IPS-11a (cell line): ENCODE results near the gene PRDM15.

Experiments used
- H3K4me3 ChIP-seq: one replicate; pipeline ENCODE4 v1.5.1; 2013; ENCODE audit warnings: low read depth, low read length, control low read depth

Gene PRDM15

DNA sequence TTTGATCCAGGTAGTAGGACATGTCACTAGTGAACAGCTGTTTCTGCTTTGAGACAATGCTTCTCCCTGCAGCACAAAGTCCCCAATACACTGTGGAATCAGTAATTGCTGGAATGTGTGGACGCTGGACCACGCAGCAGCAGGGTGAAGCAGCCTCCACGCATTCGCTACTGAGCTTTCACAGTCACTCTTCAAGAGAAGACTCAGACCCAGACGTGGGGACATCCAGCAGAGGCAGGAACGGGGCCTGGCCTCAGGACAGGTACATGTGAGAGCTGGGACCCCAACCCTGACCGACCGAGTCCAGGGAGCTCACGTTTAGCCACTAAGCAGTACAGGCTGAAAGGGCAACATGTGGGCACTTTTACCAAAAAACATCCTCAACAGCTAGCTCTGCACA lies 34.1 kb upstream of the PRDM15 start:
- no peak overlapping the region for H3K4me3 ChIP-seq

DNA sequence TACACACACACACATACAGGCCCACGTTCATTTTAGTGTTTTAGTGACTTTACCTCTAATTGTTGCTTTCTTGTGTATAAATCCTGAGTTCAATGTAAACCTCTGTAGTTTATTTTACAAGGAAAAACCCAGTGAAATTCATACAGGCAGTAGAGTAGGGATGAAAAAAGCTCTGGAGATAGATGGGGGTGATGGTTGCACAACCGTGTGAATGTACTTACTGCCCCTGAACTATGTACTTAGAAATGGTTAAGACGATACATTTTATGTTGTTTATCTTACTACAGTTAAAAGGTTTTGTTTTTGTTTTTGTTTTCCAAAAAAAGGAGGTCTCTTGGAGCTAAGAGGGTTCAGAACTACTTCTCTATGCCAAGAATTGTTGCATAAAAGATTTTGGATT lies 29.7 kb upstream of the PRDM15 start:
- no peak overlapping the region for H3K4me3 ChIP-seq

DNA sequence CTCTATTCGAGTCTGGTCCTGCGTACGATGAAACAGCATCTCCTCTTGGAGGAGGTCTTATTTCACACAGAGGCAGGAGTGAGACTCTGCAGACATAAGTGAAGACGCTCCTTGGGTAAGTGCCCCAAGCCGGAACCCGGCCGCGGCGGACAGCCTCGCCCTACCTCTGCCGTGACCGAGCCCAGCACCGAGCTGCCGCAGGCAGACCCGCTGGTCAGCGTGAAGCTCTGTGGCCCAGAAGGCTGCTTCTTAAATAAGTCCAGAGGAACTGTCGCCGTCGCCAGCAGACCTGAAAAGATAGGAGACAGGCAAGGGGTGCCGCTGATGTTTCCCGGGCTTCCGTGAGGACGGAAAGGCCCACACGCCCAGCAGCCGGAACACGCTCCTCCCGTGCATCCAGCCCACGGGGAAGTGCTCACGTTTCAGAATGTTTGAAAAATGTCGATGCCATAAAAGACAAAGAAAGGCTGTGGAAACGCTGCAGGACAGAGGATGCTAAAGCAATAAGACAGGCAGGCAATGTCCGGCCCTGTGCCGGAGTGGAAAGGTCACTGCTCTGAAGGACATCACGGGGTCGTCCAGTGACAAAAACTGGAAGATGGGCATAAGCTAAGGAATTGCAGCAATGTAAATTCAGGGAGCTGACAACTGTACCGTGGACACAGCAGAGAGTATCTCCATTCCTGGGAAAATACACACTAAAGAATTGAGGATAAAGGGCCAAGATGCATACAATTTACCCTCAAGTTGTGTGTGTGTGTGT lies 28.5 kb upstream of the PRDM15 start:
- H3K4me3 ChIP-seq, result no peak overlapping the region

DNA sequence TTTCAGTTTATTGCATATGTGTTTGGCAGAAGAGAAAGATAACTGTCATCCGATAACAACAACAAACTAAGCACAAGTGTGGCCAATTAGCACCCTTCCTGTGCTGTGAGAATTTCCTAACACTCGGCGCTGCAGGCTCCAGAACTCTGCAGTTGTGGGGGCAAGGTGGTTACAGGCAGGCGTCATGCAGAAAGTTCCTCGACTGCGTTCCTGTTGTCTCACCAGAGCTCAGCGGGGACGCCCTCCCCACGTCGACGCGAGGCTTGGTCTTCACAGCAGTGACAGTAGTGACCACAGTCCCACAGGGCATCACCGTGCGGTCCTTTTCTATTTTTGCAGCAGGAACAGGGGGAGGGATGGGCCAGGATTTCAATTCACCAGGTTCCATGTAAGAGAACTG lies 27.6 kb upstream of the PRDM15 start:
- H3K4me3 ChIP-seq, result no peak overlapping the region

DNA sequence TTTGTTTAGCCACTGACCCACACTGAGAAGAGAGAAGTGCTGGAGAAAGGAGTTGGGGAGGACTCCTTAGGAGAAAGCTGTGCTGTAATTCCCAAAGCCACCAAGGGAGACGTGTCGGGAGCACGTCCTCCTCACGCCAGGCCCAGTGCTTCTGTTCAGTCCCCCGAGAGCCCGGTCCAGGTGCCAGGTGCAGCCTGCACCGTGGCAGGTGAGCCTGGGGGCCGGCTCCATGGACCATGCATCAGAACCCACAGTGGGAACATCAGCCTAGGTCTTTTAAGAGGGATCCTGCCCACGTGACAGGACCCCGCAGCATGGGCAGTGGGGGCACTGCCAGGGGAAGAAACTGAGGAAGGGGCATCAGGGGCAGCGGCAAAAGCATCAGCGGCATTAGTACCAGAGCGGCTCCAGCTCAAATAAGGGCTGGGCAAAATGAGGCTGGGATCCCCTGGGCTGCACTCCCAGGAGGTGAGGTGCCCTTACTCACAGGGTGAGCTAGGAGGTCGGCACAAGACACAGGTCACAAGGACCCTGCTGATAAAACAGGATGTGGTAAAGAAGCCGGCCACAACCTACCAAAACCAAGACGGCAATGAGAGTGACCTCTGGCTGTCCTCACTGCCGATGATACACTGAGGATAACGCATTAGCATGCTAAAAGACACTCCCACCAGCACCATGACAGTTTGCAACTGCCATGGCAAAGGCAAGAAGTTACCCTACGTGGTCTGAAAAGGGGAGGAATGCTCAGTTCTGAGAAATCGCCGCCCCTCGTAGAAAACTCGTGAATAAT lies 24.6 kb upstream of the PRDM15 start:
- no peak overlapping the region for H3K4me3 ChIP-seq

DNA sequence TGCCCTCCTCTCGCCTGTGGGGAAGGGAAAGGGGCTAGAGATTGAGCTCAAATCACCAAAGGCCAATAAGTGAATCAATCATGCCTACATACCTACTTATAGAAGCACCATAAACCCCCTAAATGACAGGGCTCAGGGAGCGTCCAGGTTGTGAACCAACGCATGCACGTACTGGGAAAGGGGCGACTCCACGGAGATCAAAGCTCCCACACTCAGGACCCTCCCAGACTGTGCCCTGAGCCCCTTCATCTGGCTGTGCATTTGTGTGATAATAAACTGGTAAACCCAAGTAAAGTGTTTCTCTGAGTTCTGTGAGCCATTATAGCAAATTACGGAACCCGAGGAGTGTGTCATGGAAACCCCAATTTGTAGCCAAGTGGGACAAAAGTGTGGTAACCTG lies 23.8 kb upstream of the PRDM15 start:
- no peak overlapping the region for H3K4me3 ChIP-seq

DNA sequence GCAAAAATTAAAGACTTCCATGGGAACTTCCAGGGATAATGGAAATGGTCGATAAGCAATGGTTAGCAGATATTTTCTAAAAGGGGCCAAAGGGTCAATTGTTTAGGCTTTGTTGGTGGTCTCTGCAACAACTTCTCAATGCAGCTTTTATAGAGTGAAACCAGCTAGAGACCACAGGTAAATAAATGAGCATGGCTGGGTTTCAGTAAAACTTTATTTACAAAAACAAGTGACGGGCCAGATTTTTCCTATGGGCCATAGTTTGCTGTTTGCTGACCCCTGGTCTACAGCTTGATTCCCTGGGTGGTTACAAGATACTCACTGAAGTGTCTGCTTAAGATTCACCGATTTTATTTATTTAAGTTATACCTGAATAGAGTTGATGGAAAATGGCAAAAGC lies 22.6 kb upstream of the PRDM15 start:
- no peak overlapping the region for H3K4me3 ChIP-seq

DNA sequence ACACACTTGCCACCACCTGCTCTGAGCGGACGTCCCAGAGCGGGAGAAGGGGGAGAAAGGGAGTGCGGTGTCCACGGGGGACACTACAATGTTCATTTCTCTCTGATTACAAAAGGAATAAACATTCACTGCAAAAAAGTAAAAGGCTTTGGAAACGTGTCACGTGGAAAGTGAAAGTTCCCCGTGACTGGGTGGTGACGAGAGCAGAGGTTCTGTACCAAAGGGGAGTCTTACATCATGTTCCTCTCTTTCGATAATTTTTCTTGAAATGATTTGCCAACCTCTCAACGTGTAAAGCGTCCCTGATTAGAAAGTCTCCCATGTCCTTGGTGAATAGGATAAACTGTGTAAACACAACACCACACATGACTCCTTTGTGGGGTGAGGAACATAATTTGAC lies 22.0 kb upstream of the PRDM15 start:
- H3K4me3 ChIP-seq, result no peak overlapping the region

DNA sequence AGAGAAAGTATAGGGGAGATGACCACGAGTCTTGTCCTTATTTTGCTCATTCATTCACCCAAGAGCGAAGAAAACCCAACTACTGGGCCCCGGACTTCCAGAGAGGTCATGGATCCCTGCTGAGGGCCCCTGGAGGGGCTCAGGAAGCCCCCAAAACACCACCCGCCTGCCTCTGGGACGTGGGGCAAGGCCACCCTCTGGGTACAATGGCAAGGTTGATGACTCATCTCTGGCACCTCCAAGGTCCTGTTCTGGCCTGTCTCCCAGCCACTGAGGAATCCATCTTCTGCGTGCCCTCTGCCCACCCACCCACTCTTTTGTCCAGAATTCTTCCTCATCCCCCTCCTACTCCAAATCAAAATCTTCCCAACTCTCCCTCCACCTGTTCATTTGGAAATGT lies 21.3 kb upstream of the PRDM15 start:
- no peak overlapping the region for H3K4me3 ChIP-seq

DNA sequence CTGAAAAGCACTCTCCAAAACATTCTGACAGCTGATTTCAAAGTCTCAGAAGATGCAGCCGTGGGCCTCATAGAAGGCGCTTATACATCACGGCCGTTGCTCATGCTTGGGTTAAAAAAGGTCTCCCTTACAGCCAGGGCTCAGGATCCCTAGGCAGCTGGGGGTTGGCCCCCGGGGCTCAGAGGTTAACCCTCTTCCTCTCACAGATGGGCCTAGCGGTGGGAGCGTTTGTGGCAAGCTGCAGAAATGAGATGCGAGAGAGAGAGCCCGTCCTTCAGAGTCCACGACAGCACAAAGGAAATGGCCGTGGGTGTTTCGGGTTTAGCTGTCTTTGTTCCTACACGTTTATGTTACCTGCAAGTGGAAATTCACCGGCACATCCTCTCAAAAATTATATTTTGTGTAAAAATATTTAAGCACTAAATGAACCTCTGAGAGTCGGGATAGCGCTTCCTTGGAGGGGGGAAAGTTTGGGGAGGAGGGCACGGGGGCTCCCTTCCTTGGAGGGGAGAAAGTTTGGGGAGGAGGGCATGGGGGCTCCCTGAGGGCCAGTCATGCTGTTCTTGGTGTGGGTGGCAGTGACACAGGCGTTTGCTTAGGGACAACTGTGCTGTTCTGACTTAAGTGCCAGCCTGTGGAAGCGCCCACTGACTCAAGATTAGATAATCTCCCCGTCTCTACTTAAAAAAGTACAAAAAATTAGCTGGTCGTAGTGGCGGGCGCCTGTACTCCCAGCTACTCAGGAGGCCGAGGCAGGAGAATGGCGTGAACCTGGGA lies 20.5 kb upstream of the PRDM15 start:
- H3K4me3 ChIP-seq, result no peak overlapping the region

DNA sequence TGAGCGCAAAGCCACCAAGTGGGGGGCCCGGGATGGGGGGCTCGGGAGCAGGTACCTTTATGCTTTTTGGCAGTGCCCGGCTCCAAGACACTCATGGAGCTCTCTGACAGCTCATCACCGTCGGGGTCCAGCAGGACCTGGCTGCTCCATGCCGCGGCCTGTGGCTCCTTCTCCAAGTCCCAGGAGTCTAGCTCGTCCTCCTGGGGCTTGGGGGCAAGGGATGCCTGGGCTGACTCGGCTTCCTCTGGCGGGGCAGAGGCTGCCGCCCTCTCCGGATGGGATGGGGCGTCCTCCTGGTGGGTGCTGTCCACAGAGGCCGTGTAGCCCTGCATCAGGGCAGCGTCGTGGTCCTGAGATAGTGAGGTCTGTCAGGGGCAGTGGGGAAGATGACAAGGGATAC lies 19.9 kb upstream of the PRDM15 start:
- no peak overlapping the region for H3K4me3 ChIP-seq

DNA sequence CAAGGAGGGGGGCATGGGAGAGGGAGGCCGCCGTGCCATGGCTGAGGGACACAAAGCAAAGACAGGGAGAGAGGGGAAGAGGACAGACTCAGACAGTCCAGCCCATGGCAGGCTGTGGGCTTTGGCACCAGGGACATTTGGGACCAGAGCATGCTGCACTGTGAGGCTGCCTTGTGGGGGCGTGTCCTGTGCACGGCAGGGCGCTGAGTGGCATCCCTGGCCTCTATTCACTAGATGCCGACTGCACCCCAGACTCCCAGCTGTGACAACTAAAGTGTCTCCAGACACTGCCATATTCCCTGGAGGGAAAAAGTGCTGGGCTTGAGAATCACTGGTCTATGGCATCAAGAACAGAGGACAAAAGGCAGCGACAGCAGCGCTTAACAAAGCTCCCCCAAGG lies 18.6 kb upstream of the PRDM15 start:
- H3K4me3 ChIP-seq, result no peak overlapping the region

DNA sequence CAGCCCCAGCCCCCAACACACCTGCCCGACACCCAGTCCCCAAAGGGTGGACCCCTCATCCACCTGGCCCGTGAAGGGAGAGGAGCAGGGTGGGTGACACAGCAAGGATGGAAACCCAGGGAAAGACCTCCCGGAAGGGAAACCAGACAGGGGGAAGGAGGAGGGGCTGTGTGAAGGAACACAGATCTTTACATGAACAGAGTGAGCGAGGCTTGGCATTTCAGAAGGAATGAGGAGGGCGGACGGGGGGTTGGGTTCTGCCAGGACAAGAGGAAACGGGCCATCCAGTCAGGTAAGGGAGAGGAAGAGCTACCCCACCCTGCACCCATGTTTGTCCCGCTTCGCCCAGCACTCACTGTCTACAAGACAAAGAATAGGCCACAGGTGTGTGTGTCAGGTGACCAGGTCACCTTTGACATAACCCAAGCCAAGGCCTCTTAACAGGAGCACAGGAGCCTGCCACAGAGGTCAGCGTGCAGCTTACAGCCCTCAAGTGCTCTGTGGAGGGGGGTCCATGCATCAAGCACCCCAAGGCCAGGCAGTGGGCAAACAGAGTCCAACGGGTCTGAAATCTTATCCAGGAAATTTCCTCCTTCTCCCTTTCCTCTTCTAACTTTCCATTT lies 18.0 kb upstream of the PRDM15 start:
- no peak overlapping the region for H3K4me3 ChIP-seq

DNA sequence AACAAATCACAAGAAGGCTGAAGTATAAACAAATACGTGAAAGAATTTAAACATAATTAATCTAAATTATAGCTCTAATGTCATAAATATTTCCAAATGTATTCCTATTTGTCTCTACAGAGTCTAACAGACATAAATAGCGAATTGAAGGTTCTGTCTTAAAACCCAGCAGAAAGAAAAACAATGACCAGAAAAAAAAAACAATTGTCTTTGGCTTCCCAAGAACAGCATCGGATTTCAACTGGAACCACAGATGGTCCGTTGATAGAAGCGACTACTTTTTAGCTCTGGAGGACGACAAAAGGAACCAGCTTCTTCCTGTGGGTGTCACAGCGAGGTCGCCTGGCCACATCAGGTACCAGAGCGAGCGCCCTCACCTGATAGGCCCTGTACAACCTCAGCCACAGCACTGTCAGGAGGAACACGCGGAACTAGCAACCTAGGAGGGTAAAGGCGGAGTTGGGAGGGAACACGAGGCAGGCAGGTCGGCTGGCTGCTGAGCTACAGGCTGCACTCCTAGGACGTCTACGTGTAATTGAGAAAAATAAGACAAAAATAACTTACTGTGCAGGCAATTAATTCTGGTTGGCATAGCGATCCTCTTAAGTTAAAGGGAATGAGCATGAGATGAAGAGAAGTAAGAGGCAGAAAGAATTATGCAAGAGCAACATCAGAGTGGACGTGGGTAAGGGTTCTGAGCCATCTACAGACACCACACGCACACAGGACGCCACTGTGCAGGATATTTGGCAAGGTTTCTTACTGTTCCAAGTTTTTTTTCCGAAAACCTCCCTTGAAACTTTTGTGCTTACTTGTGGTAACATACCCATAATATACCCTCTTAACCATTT lies 16.7 kb upstream of the PRDM15 start:
- no peak overlapping the region for H3K4me3 ChIP-seq

DNA sequence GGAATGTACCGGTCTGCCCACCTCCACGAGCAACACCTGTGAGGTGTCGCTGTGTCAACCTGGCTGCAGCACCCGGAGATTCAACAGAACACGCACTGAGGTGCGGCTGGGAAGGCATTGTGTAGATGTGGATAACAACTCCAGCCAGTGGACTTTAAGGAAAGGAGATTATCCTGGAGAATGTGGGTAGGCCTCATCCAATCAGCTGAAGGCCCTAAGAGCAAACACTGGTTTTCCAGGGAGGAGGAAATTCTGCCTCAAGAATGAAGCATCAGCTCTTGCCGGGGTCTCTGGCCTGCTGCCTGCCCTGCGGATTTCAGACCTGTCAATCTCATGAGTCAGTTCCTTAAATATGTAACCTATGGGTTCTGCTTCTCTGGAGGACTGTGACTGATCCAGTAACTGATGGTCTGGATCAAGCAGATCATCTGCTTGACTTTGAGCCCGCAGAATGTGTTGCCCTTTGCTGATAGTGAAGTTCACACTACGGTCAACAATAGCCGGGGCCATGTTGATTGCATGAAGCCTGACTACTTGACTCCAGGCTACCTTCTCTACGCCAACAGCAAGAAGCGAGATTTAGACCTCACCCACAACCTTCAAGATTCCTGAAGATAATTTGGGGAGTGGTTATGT lies 15.9 kb upstream of the PRDM15 start:
- H3K4me3 ChIP-seq, result no peak overlapping the region

DNA sequence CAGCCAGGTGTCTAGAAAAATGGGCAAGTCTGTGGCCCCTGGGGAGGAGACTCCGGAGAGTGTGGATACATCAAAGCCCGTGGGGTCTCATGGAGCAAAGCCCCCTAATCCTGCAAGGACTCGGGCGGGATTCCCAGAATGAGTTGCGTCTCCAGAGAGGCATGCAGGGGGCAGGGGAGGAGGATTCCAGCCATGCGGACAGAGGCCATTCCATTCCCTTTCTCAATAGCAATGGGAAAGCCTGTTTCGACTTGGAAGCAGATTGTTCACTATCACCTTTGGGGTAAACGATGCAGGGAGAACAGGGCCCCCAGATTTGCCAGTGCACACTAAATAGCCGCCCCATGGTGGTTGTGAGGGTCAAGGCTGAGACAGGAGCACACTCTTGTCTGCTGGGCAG lies 15.4 kb upstream of the PRDM15 start:
- no peak overlapping the region for H3K4me3 ChIP-seq

DNA sequence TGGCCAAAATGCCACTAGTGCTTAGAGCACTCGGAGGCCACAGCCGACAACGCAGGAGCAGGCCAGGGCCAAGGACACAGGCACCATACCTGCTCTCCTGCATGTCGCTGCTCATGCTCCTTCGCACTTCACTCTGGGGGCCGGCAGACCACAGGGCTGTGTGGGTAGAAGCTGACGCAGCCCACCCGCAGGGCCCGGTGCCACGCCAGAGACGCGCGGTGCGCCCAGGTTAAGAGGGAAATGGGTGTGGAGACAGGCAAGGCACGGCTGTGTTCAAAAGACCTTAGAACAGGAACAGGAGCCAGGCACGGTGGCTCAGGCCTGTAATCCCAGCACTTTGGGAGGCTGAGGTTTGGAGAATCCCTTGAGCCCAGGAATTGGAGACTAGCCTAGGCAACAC lies 13.6 kb upstream of the PRDM15 start:
- H3K4me3 ChIP-seq, result no peak overlapping the region

DNA sequence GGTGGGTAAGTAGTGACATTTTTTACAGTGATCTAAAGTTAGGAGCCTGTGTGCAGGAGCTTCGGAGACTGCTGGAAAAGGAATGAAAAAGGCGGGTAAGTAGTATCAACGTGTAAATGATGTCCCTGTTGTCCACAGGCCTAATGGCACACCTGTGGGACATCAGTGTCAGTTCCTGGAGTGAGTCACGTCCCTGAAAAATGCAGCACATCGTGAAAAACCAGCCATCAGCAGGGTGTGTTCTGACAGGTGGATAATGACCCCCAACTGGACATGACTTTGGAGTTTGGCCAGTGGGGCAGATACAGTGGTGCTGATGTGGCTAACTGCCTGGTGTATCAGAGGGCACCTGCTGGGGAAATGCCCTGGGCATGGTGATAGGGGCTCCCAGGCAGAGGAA lies 12.0 kb upstream of the PRDM15 start:
- no peak overlapping the region for H3K4me3 ChIP-seq

DNA sequence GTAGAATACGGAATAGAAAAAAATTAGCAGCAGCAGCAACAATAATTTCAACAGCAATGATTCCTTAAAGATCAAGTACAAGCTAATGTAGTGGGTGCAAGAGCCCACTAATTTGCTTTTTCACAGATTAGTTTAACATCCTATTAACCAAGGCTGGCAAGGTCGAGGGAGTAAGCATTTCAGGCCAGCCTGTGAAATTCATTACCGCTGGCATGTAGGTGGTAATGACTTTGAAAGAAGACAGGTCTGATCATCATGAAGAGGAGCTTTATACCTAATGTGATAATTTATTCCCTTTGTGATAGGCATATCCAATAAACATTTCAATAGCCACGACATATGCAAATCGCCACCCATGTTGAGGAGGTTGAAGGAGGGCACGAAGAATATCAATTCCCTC lies 11.2 kb upstream of the PRDM15 start:
- no peak overlapping the region for H3K4me3 ChIP-seq

DNA sequence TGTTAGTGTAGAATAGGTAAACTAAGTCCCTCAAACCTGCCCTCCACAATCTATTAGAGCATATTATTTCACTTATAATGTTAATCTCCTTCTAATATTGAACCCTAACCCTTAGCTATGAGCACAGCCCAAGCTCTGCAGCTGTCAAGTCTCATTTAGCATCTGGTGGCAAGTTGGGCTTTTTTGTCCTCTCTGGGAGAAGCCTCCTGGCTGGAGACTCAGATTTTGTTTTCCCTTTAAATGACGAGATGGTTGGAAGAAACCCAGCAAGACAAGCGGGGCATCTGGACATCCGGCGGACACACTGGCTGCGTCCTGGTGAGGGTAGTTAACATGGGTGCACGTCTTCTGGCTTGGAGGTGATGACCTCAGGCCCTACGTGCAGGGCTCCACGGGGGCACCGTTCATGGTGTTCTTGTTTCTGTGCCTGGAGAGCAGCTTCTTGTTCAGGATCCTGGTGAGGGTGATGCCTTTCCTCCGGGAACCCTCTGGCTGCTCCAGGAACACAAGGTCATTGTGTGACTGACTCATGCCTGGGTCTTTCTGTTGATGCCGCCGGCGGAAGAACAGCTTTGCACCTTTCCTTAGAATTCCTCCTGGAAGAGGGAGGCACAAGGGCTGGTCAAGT lies 9.7 kb upstream of the PRDM15 start:
- H3K4me3 ChIP-seq, result no peak overlapping the region
